Sciatic nerve (tissue), 2 donors: ENCODE data around the gene WNT9B. TPM values are rescaled to one million over a fixed set of nuclear protein-coding genes. Genes with fewer than 3 reads are reported as not detected.
"Not testable (repeated sequence)": the region's sequence is repeated elsewhere in the genome, so short reads cannot be mapped to it uniquely, and the experiment has no call there.

Experiments used
- ATAC-seq: fragments of 200-7000 bp; cut with Tn5 transposase; one replicate; pipeline ENCODE4 v1.9.1; 2020; ENCODE audit warnings: mild to moderate bottlenecking, moderate library complexity
- DNase-seq: peaks from one replicate; pipeline ENCODE4 v3.0.0-alpha.2; 2020; ENCODE audit warnings: low spot score
- intact Hi-C: fragments of 100-400 bp; cut with DNase I; formaldehyde crosslinking; loops from one replicate; pipeline ENCODE4 v1.14.2; 2022
- total RNA-seq: library from RNA; stranded (reverse); fragmentation: NEBNext Ultra II Directional; extraction: Animal tissue kit (Norgen Biotek cat#: 25700); gene quantifications from one replicate; pipeline ENCODE4 v1.2.1, GENCODE V29; 2021
- donor health status: DM: no; HTN: no; CAD: no.
- donor health status: DM: no; HTN: no; CAD: no.

Gene WNT9B
- total RNA-seq, 1 donor from 2014 or later: not detected

DNA sequence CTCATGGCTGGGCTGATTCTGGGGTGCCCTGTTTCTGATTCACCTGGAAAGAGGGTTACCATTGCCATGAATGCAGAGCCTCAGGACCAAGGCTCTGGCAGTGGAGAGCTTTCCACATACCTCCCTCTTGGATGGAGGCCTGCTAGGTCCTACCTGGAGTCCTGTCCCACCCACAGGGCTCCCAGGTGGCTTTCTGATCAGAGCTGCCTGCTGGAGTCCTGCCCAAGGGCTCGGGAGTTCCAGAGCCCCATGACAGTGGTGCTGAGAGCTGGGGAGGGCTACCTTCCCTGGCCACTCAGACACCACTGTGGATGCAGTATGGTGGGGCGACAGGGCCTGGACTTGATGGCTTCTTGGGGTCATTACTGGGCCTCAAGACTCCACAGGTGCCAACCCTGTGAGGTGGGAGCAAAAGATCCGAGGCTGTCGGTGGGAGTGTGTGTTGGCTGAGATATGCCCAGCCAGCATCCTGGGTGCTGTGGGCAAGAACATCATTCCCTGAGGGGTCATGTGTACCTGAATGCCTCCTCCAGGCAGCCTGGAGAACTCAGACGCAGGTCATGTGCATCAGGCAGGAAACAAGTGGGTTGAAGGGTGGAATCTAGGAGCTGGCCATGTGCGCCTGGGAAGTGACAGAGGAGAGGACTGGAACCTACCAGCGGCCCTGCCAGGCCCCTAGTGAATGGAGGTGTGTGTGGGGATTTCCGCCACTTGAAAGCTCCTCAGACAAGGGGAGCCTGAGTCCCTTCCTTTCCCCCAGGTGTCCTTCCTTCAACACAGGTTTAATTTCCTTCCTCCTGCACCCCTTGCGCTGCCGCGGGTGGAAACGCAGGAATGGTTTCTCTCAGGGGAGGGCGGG, 30.6 kb upstream of the WNT9B start:
- intact Hi-C loops: no loop called here
- ATAC-seq (no peak), DNase-seq (no peak)

DNA sequence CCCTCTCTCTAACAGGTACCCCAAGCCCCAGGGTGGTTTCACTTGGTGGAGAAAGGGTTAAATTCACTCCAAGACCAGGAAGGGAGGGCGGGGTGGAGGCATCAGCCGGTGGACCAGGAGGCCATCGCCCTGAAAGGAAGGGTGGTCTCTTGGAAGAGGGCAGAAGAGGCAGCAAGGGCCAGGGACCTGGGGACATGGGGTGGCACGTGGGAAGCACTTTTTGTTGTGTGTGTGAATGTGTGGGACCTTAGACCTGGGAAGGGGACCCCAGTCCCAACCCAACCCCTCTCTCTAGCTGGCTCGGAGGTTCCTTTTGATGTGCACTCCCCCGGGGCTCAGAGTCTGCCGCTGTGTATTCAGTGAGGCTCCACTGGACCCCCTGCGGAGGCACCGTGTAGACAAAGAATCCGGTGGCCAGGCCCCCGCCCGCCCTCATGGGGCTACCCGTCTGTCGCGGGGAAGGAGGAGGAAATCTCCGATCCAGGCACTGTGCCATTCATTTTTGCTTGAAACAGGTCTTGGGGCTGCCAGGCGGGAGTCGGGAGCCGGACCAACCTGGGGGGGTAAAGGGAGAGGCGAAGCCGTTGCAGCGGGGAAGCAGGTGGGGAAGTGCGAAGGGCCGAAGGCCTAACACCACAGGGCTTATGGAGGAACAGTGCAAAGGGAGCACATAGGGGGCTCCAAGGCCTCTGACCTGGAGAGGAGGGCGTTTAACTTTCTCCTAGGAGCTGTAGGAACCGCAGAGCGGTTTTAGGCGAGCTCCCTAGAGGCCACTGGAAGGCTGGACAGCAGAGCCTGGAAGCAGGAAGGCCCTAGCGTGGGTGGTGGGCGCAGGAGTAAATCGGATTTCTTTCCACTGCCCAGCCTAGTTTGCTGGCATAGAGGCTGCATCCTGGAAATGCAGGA, 29.6 kb upstream of the WNT9B start:
- DNase-seq (no peak), ATAC-seq (no peak)
- intact Hi-C loops: no loop called here

GRCh38 chr17:46822388-46822921, 28.9 kb upstream of the WNT9B start:
- ATAC-seq: no peak

GRCh38 chr17:46823657-46824056, 27.7 kb upstream of the WNT9B start:
- DNase-seq (no peak), ATAC-seq (no peak)
- intact Hi-C loops: no loop called here

More at GRCh38 chr17:46822388-46822921, 28.9 kb upstream of the WNT9B start:
- intact Hi-C loops: no loop called here
- no peak for DNase-seq

GRCh38 chr17:46826116-46826515, 25.3 kb upstream of the WNT9B start:
- ATAC-seq (no peak), DNase-seq (no peak)
- intact Hi-C loops: no loop called here

DNA sequence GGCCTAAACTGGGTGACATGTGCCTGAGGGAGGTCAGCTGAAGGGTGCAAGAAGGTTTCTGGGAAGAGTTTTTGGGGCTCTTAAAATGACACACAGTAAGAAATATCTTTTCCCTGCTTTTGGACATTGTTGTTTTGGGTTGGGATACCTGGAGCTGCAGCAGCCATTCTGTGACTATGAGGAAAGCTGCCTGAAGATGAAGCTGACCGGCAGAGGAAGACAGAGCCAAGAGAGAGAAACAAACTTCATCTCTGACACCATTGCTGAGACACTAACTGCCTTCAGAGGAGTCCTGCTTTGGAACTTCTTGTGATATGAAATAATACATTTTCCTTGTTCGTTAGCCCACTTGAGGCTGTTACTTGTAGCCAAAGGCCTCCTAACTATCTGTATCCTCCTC, 24.1 kb upstream of the WNT9B start:
- intact Hi-C loops: no loop called here
- no peak for ATAC-seq
- DNase-seq: no peak

DNA sequence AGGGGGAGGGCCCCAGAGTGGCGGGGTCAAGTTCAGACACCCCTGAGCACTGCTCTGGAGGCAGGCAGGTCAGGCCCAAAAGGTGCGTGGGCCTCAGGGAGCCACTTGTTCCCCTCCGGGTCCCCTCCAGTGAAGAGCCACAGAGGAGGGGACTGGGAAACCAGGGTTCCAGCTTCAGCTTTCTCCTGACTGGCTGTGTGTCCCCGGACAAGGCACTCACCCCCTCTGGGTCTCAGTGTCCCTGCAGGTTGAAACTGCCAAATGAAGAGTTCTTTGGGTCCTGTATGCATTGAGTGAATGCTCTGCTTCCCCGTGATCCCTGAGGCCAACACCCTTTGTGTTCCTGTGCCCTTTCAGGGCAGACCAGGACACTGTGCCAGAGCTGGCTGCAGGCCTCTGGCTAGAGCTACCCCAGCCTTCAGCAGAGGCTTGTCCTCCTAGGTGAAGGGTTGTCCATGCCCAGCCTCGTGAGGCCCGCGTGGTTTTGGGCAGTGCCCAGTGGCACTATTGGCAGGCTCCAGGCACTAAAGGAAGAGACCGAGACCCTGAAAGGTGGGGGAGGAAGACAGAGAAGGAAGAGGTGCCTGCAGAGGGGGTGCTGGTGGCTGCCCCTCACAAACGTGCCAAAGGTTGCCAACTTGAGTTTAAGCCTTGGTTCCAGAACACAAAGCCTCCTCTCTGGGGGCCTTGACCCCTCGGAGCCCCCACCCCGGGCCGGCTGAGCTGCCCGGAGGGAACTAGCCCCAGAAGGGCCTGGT, 19.6 kb upstream of the WNT9B start:
- ATAC-seq (peak; percentile 44), DNase-seq (no peak)
- intact Hi-C loops: no loop called here

- ATAC-seq (no peak), DNase-seq (no peak)
- intact Hi-C loops: no loop called here
Observed at GRCh38 chr17:46832331-46832821, 19.0 kb upstream of the WNT9B start.

GRCh38 chr17:46832945-46833839, 18.2 kb upstream of the WNT9B start:
- peak; percentile 68 for ATAC-seq
- intact Hi-C loops: no loop called here
- DNase-seq: no peak

GRCh38 chr17:46833840-46834208, 17.6 kb upstream of the WNT9B start:
- intact Hi-C loops: no loop called here
- DNase-seq (no peak), ATAC-seq (no peak)

GRCh38 chr17:46834846-46835245, 16.5 kb upstream of the WNT9B start:
- intact Hi-C loops: no loop called here
- ATAC-seq (no peak), DNase-seq (no peak)

GRCh38 chr17:46836500-46836899, 14.9 kb upstream of the WNT9B start:
- DNase-seq (no peak), ATAC-seq (no peak)
- intact Hi-C loops: no loop called here

DNA sequence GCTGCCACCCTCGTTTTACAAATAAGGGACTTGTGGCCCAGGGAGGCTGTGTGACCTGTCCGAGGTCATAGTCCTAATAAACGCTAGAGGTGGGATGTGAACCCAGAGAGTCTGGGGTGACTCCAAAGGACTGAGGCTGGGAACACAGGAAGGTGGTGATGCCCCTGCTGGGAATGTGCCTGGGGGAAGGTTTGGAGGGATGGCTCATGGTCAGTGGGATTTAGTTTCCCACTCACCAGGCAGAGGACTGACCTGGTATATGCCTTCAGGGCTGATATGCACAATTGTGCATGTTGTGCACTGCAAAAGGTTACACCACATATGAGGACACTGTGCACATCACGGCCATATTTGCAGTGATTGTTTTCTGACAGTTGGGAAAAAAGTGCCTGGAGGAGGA, 13.9 kb upstream of the WNT9B start:
- intact Hi-C loops: no loop called here
- ATAC-seq: no peak
- no peak for DNase-seq

DNA sequence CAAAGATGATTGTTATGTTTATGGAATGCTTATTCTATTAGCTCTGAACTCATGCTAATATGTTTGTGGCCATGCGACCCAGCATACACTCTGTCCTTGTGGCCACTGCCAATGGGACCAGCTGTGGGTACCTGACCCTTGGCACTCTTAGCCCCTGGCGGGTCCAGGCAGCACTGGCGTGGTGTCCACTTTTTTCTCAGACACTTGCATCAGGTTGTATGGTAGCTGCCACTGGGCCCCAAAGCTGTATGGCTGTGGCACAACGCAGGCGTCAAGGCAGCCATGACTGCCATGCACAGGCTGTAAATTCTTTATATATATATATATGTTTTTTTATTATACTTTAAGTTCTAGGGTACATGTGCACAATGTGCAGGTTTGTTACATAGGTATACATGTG, 12.2 kb upstream of the WNT9B start:
- ATAC-seq: no peak
- DNase-seq: no peak
- intact Hi-C loops: no loop called here

DNA sequence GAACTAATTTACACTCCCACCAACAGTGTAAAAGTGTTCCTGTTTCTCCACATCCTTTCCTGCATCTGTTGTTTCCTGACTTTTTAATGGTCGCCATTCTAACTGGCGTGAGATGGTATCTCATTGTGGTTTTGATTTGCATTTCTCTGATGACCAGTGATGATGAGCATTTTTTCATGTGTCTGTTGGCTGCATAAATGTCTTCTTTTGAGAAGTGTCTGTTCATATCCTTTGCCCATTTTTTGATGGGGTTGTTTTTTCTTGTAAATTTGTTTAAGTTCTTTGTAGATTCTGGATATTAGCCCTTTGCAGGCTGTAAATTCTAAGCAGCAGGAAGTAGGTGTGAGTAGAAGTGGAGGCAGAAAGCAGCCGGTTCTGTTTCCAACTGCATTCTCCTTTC, 10.8 kb upstream of the WNT9B start:
- intact Hi-C loops, ATAC-seq: not testable (repeated sequence)

GRCh38 chr17:46841561-46842379, 9.6 kb upstream of the WNT9B start:
- no peak for ATAC-seq
- no peak for DNase-seq
- intact Hi-C loops: no loop called here

More for the DNA sequence above, 10.8 kb upstream of the WNT9B start:
- DNase-seq: not testable (repeated sequence)

DNA sequence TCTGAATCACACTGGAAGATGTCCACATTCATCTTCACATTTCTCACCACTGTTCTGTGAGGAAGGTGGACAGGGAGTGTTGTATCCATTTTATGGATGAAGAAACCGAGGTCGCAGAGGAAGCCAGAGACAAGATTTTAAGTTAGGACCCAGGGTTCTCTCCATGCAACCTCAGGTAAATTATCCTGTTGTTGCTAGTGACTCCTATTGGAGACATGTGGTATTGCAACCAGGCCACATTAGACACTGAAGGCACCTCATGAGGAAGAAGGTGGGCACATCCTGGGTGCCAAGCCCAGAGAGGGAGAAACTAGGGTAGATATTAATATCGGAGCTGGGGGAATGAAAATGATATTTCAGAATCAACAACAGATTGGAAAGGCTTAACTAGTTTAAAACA, 8.5 kb upstream of the WNT9B start:
- no peak for ATAC-seq
- DNase-seq: no peak
- intact Hi-C loops: no loop called here
